ACC112 (cell line): ENCODE measurements around the gene IL36RN.
"Not testable (repeated sequence)": the region's sequence is repeated elsewhere in the genome, so short reads cannot be mapped to it uniquely, and the experiment has no call there.

Experiments used
- H2AFZ ChIP-seq: fragments of 200-600 bp; sonication (generic); one replicate; pipeline ENCODE4 v1.6.0; 2017; ENCODE audit warnings: antibody characterized with exemption, low read length; ENCODE audit not compliant: unreplicated experiment
- H3K27ac ChIP-seq: fragments of 200-600 bp; sonication (generic); 2 replicates; pipeline ENCODE4 v1.5.1; 2014; ENCODE audit warnings: low read depth, mild to moderate bottlenecking, antibody characterized with exemption, low read length, moderate library complexity
- H3K27me3 ChIP-seq: fragments of 200-600 bp; sonication (generic); 2 replicates; pipeline ENCODE4 v1.6.1; 2014; ENCODE audit warnings: mild to moderate bottlenecking, antibody characterized with exemption, low read length, moderate library complexity, mixed read lengths; ENCODE audit not compliant: insufficient read depth
- H3K36me3 ChIP-seq: fragments of 200-600 bp; sonication (generic); 2 replicates; pipeline ENCODE4 v1.6.1; 2016; ENCODE audit warnings: mild to moderate bottlenecking, antibody characterized with exemption, low read length, moderate library complexity, mixed read lengths; ENCODE audit not compliant: insufficient read depth
- H3K4me1 ChIP-seq: fragments of 200-600 bp; sonication (generic); one replicate; pipeline ENCODE4 v1.6.1; 2016; ENCODE audit warnings: low read length, mixed read lengths; ENCODE audit not compliant: insufficient read depth, unreplicated experiment, control insufficient read depth
- H3K4me3 ChIP-seq: fragments of 200-600 bp; sonication (generic); 2 replicates; pipeline ENCODE4 v1.5.1; 2014; ENCODE audit warnings: mild to moderate bottlenecking, low read depth, low read length
- H3K79me2 ChIP-seq: fragments of 200-600 bp; sonication (generic); one replicate; pipeline ENCODE4 v1.6.0; 2016; ENCODE audit warnings: low read length; ENCODE audit not compliant: control insufficient read depth, unreplicated experiment, insufficient read depth

IL36RN gene

DNA sequence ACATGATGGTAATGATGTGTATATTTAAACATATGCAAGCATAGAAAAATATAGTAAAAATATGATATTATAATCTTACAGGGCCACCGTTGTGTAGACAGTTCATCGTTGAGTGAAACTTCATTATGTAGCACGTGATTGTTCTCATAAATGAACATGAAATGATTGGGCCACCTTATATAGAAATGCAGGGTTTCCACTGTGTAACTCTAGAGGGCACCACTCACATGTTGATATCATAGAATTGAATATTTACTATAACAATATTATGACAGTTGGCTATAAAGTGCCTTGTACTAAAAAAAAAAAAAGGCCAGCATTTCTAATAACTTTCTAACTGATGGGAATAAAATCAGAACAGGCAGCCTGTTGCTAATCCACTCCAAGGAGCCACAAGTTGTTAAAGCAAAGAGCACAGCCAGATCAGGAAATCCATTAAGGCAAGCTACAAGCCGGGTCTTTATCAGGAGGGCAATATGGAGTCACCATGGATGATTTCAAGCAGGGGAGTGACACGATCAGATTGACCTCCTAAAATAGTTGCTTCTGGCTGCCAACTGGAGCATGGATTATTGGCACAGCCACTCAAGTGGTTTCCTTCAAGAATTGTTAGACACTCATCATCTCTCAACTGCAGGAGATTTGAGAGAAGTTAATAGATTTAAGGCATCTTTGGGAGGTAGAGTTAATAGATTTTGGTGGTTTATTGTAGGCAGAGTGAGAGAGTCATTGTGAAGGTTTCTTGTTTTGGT is 25.4 kb downstream of the IL36RN start:
- H3K4me1 ChIP-seq: no peaks in the 10 kb centered on the region
- H3K4me3 ChIP-seq: no peak overlapping the region
- no peaks in the 10 kb centered on the region for H3K36me3 ChIP-seq
- no peak overlapping the region for H3K27ac ChIP-seq
- no peak overlapping the region for H2AFZ ChIP-seq
- no peaks in the 10 kb centered on the region for H3K79me2 ChIP-seq
- H3K27me3 ChIP-seq: peaks cover 47% of the 10 kb centered on the region

GRCh38 chr2:113085542-113085941 is 26.5 kb downstream of the IL36RN start:
- H3K79me2 ChIP-seq: no peaks in the 10 kb centered on the region
- H2AFZ ChIP-seq: no peak overlapping the region
- no peaks in the 10 kb centered on the region for H3K36me3 ChIP-seq
- no peaks in the 10 kb centered on the region for H3K4me1 ChIP-seq
- H3K27me3 ChIP-seq: peaks cover 58% of the 10 kb centered on the region
- no peak overlapping the region for H3K27ac ChIP-seq
- H3K4me3 ChIP-seq: no peak overlapping the region

- Histone ChIP-seq H3K79me2 (no peaks in the 10 kb centered on the region), H3K27ac (no peak overlapping the region), H2AFZ (no peak overlapping the region), H3K4me1 (no peaks in the 10 kb centered on the region), H3K27me3 (peaks cover 77% of the 10 kb centered on the region), H3K36me3 (no peaks in the 10 kb centered on the region), H3K4me3 (no peak overlapping the region)
These were observed 29.4 kb downstream of the IL36RN start for GRCh38 chr2:113088213-113088992.

GRCh38 chr2:113089916-113090315 is 30.9 kb downstream of the IL36RN start:
- H3K36me3 ChIP-seq: no peaks in the 10 kb centered on the region
- no peaks in the 10 kb centered on the region for H3K4me1 ChIP-seq
- H3K27ac ChIP-seq: no peak overlapping the region
- no peak overlapping the region for H3K4me3 ChIP-seq
- H2AFZ ChIP-seq: no peak overlapping the region
- peaks cover 89% of the 10 kb centered on the region for H3K27me3 ChIP-seq
- no peaks in the 10 kb centered on the region for H3K79me2 ChIP-seq

DNA sequence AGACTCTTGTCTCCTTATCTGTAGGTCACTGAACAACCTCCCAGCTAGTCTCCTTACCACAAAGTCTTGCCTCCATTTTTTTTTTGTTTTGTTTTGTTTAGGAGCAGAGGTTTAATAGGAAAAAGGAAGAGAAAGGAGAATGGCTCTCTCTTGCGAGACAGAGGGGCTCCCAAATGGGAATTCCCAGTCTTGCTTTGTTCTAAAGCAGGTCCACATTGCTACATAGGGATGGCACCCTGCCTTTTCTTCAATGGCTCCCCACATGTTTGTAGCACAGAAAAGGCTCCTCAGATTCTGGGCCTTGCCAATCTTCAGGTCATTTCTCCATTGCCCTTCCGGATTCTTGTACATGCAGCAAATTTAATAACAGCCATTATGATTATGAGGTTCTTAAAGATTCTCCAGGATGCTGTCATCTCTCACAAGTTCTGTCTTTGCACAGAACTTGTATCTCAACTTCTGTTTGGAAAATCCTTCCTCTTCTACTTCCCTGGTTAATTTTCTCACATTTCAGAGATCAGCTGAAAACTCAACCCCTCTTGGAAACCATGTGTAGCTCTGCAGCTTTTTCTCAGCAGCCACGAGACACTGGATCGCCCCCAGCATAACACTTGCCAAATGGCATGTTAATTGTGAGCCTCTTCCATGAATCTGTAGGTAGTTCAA is 32.4 kb downstream of the IL36RN start:
- Histone ChIP-seq H3K4me1 (no peaks in the 10 kb centered on the region), H3K36me3 (no peaks in the 10 kb centered on the region), H3K79me2 (no peaks in the 10 kb centered on the region), H3K27me3 (peaks cover 86% of the 10 kb centered on the region), H3K4me3 (no peak overlapping the region), H3K27ac (no peak overlapping the region), H2AFZ (no peak overlapping the region)

DNA sequence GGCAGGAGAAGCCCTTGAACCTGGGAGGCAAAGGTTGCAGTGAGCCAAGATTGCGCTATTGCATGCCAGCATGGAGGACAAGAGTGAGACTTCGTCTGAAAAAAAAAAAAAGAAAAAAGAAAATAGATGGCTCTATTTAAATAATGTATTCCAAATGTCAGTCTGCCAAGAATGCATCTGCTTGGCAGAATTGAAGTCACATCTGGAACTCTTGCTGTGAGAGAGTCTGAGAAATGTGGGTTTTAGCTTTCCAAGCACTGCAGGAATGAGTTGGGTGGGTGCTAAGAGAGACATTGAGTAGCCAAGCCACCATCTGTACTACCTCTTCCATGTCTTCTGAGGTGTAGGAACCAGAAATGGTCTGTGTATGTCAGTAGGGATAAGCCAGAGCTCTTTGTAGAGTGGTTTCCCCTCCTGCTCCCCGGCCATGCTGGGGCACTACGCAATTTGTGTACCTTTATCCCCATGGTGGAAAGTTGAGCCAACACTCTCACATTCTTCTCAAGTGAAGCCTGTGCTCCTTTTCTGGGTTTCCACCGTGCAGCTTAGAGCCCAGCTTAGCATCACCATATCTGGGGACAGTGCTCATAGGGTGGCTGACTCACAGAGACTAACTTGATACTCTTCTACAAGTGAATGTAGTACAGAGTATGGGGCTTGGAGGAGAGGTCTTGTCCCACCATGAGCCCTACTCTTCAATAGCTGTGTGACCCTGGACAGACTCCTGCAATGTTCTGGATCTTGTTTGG is 34.0 kb downstream of the IL36RN start:
- H3K27ac ChIP-seq: no peak overlapping the region
- no peak overlapping the region for H3K4me3 ChIP-seq
- peaks cover 73% of the 10 kb centered on the region for H3K27me3 ChIP-seq
- no peaks in the 10 kb centered on the region for H3K79me2 ChIP-seq
- no peaks in the 10 kb centered on the region for H3K36me3 ChIP-seq
- no peak overlapping the region for H2AFZ ChIP-seq
- H3K4me1 ChIP-seq: no peaks in the 10 kb centered on the region

GRCh38 chr2:113093613-113093977 is 34.6 kb downstream of the IL36RN start:
- Histone ChIP-seq H3K36me3 (no peaks in the 10 kb centered on the region), H3K4me3 (no peak overlapping the region), H3K27ac (no peak overlapping the region), H2AFZ (no peak overlapping the region), H3K4me1 (no peaks in the 10 kb centered on the region), H3K27me3 (peaks cover 71% of the 10 kb centered on the region), H3K79me2 (no peaks in the 10 kb centered on the region)

DNA sequence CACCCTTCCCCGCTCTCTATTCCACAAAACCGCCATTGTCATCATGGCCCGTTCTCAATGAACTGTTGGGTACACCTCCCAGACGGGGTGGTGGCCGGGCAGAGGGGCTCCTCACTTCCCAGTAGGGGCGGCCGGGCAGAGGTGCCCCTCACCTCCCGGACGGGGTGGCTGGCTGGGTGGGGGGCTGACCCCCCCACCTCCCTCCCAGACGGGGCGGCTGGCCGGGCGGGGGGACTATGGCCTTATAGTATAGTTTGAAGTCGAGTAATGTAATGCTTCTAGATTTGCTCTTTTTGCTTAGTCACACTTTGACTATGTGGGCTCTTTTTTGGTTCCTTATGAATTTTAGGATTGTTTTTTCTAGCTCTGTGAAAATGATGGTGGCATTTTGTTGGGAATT is 37.3 kb downstream of the IL36RN start:
- not testable (repeated sequence) for H3K27ac ChIP-seq, H3K79me2 ChIP-seq, H3K36me3 ChIP-seq, H3K4me3 ChIP-seq, H2AFZ ChIP-seq, H3K4me1 ChIP-seq
- H3K27me3 ChIP-seq: peaks cover 44% of the 10 kb centered on the region

DNA sequence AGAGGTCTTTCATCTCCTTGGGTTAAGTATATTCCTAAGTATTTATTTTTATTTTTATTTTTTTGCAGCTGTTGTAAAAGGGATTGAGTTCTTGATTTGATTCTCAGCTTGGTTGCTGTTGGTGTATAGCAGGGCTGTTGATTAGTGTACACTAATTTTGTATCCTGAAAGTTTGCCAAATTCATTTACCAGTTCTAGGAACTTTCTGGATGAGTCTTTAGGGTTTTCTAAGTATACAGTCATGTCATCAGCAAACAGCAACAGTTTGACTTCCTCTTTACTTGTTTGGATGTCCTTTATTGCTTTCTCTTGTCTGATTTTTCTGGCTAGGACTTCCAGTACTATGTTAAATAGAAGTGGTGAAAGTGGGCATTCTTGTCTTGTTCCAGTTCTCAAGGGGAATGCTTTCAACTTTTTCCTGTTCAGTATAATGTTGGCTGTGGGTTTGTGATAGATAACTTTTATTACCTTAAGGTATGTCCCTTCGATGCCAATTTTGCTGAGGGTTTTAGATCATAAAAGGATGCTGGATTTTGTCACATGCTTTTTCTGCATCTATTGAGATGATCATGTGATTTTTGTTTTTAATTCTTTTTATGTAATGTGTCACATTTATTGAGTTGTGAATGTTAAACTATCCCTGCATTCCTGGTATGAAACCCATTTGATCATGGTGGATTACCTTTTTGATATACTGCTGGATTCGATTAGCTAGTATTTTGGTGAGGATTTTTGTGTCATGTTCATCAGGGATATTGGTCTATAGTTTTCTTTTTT is 38.0 kb downstream of the IL36RN start:
- not testable (repeated sequence) for H3K4me3 ChIP-seq, H3K79me2 ChIP-seq, H3K36me3 ChIP-seq, H2AFZ ChIP-seq, H3K4me1 ChIP-seq, H3K27ac ChIP-seq
- H3K27me3 ChIP-seq: peaks cover 37% of the 10 kb centered on the region

DNA sequence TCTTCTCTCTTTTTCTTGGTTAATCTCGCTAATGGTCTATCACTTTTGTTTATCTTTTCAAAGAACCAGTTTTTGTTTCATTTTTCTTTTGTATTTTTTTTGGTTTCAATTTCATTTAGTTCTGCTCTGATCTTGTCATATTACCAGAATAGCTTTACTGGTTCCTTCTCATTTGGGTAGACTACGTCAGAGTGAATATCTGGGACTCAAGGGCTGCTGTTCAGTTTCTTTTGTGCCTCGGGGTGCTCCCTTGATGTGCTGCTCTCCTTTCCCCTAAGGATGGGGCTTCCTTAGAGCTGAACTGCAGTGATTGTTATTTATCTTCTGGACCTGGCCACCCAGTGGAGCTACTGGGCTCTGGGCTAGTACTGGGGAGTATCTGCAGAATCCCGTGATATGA is 39.0 kb downstream of the IL36RN start:
- H3K36me3 ChIP-seq: no peaks in the 10 kb centered on the region
- H3K4me1 ChIP-seq: no peaks in the 10 kb centered on the region
- H2AFZ ChIP-seq: no peak overlapping the region
- no peaks in the 10 kb centered on the region for H3K79me2 ChIP-seq
- no peak overlapping the region for H3K27ac ChIP-seq
- H3K4me3 ChIP-seq: no peak overlapping the region
- H3K27me3 ChIP-seq: peaks cover 27% of the 10 kb centered on the region
